IMR-90 (cell line): Measurements from ENCODE around the gene ALOX15B. TPM values are rescaled to one million over a fixed set of nuclear protein-coding genes. Genes with fewer than 3 reads are reported as not detected.

Experiments used
- ATAC-seq: fragments of 200-7000 bp; cut with Tn5 transposase; 2 replicates; pipeline ENCODE4 v1.9.1; 2020; ENCODE audit warnings: low read depth, mild to moderate bottlenecking, moderate library complexity
- BruUV-seq: library from RNA; stranded (reverse); fragments of 400-500 nt; replicated peaks from 2 replicates; lab custom pipeline; 2021; lab: Mats Ljungman, UMichigan
- CTCF ChIA-PET: fragments of 300-600 bp; formaldehyde crosslinking; extraction: SDS; loops from one replicate; lab custom pipeline; 2021; ENCODE audit warnings: antibody characterized with exemption; lab: Yijun Ruan, JAX
- POLR2A ChIA-PET: fragments of 300-600 bp; sonication (Branson Sonifier 250); formaldehyde crosslinking; loops from one replicate; lab custom pipeline; 2022; ENCODE audit warnings: antibody characterized with exemption; ENCODE audit not compliant: unreplicated experiment; lab: Charles Lee
- DNase-seq: peaks from one replicate; pipeline ENCODE4 v3.0.0; 2013
- H2AFZ ChIP-seq: replicated peaks from 2 replicates; pipeline ENCODE3; 2013; ENCODE audit warnings: low read length, mild to moderate bottlenecking; ENCODE audit not compliant: poor library complexity
- H2AK5ac ChIP-seq: 2 replicates; pipeline ENCODE4 v1.6.1; 2013; ENCODE audit warnings: low read depth, low read length, inconsistent platforms
- H2AK9ac ChIP-seq: replicated peaks from 2 replicates; pipeline ENCODE3; 2013; ENCODE audit warnings: mild to moderate bottlenecking, low read depth, low read length, moderate library complexity; ENCODE audit not compliant: poor library complexity
- H2BK120ac ChIP-seq: 2 replicates; pipeline ENCODE4 v1.6.1; 2013; ENCODE audit warnings: low read depth, low read length, inconsistent platforms
- H2BK15ac ChIP-seq: 3 replicates; pipeline ENCODE4 v1.6.1; 2013; ENCODE audit warnings: low read depth, low read length, inconsistent platforms
- H2BK20ac ChIP-seq: 2 replicates; pipeline ENCODE4 v1.6.1; 2013; ENCODE audit warnings: low read depth, mild to moderate bottlenecking, inconsistent platforms, low read length, moderate library complexity
- H2BK5ac ChIP-seq: 2 replicates; pipeline ENCODE4 v1.6.1; 2013; ENCODE audit warnings: mild to moderate bottlenecking, low read depth, low read length, inconsistent platforms; ENCODE audit not compliant: poor library complexity, severe bottlenecking
- H3K14ac ChIP-seq: replicated peaks from 2 replicates; pipeline ENCODE4 v1.6.1; 2013; ENCODE audit warnings: low read depth, low read length, inconsistent platforms
- H3K18ac ChIP-seq: 2 replicates; pipeline ENCODE4 v1.6.1; 2013; ENCODE audit warnings: low read depth, low read length, control low read depth
- H3K23ac ChIP-seq: 2 replicates; pipeline ENCODE4 v1.6.1; 2013; ENCODE audit warnings: low read depth, low read length, inconsistent platforms
- H3K27ac ChIP-seq: 2 replicates; pipeline ENCODE4 v1.5.1; 2013; ENCODE audit warnings: mild to moderate bottlenecking, control low read depth, low read length; ENCODE audit not compliant: insufficient read depth
- H3K27me3 ChIP-seq: 2 replicates; pipeline ENCODE4 v1.6.1; 2013; ENCODE audit warnings: low read length; ENCODE audit not compliant: control insufficient read depth, insufficient read depth
- H3K36me3 ChIP-seq: 2 replicates; pipeline ENCODE4 v1.6.1; 2013; ENCODE audit warnings: low read length, mixed read lengths; ENCODE audit not compliant: control insufficient read depth, insufficient read depth
- H3K4ac ChIP-seq: 2 replicates; pipeline ENCODE4 v1.6.1; 2013; ENCODE audit warnings: low read depth, low read length, inconsistent platforms
- H3K4me1 ChIP-seq: 2 replicates; pipeline ENCODE4 v1.6.1; 2013; ENCODE audit warnings: low read length, mixed read lengths; ENCODE audit not compliant: control insufficient read depth, insufficient read depth
- H3K4me2 ChIP-seq: 2 replicates; pipeline ENCODE4 v1.6.1; 2013; ENCODE audit warnings: low read depth, mild to moderate bottlenecking, control low read depth, low read length, moderate library complexity
- H3K4me3 ChIP-seq: 2 replicates; pipeline ENCODE4 v1.5.1; 2013; ENCODE audit warnings: low read depth, mild to moderate bottlenecking, control low read depth, low read length, moderate library complexity; ENCODE audit not compliant: insufficient read depth
- H3K56ac ChIP-seq: 2 replicates; pipeline ENCODE4 v1.6.1; 2013; ENCODE audit warnings: low read length, inconsistent platforms; ENCODE audit not compliant: insufficient read depth; ENCODE audit errors: extremely low read depth
- H3K79me1 ChIP-seq, 2 experiments: 2 replicates each; pipeline ENCODE4 v1.6.1; 2013; ENCODE audit warnings: low read length in 2 of 2, inconsistent platforms in 1 of 2, low read depth in 1 of 2
- H3K9ac ChIP-seq: 2 replicates; pipeline ENCODE4 v1.6.1; 2013; ENCODE audit warnings: low read depth, low read length, control low read depth
- H3K9me1 ChIP-seq: 2 replicates; pipeline ENCODE4 v1.6.1; 2013; ENCODE audit warnings: low read length, inconsistent platforms; ENCODE audit not compliant: insufficient read depth
- H3K9me3 ChIP-seq: 2 replicates; pipeline ENCODE4 v1.6.1; 2013; ENCODE audit warnings: low read length; ENCODE audit not compliant: control insufficient read depth, insufficient read depth
- H4K20me1 ChIP-seq: 2 replicates; pipeline ENCODE4 v1.6.1; 2013; ENCODE audit warnings: low read length, inconsistent platforms; ENCODE audit not compliant: insufficient read depth
- H4K5ac ChIP-seq: 2 replicates; pipeline ENCODE4 v1.6.1; 2013; ENCODE audit warnings: mild to moderate bottlenecking, low read depth, low read length, control low read depth
- H4K8ac ChIP-seq, 2 experiments: 2 replicates each; pipeline ENCODE4 v1.6.1; 2013; ENCODE audit warnings: low read depth in 2 of 2, low read length in 2 of 2, control low read depth in 1 of 2, inconsistent platforms in 1 of 2
- H4K91ac ChIP-seq: 2 replicates; pipeline ENCODE4 v1.6.1; 2013; ENCODE audit warnings: low read depth, low read length, inconsistent platforms; ENCODE audit not compliant: insufficient read depth
- MAFK ChIP-seq: IDR thresholded peaks from 2 replicates; pipeline ENCODE4 v1.6.1; 2012; ENCODE audit warnings: low read depth, low read length, improper control_type of control experiment
- MAZ ChIP-seq: IDR thresholded peaks from 2 replicates; pipeline ENCODE4 v1.6.1; 2012; ENCODE audit warnings: low read depth, mild to moderate bottlenecking, low read length, improper control_type of control experiment, moderate library complexity, borderline replicate concordance
- MXI1 ChIP-seq: IDR thresholded peaks from 2 replicates; pipeline ENCODE4 v1.6.1; 2012; ENCODE audit warnings: low read depth, mild to moderate bottlenecking, low read length, moderate library complexity, borderline replicate concordance
- WGBS, 2 experiments: methylation state at CpG; one replicate each; pipeline versions ENCODE4 v1.1.5 to v1.1.7; 2013; ENCODE audit warnings: missing lambda C conversion rate in 2 of 2; ENCODE audit not compliant: insufficient read length in 1 of 2; ENCODE audit errors: extremely low coverage in 2 of 2; 5-methylcytosine and 5-hydroxymethylcytosine counted together
- dilution Hi-C: fragments of 300-500 bp; cut with HindIII; formaldehyde crosslinking; loops from one replicate; pipeline ENCODE4 v1.14.3; 2018; ENCODE audit warnings: low sequenced_read_pairs; ENCODE audit not compliant: unreplicated experiment
- in situ Hi-C: fragments of 300-500 bp; cut with MboI; formaldehyde crosslinking; loops from 3 replicates; pipeline ENCODE4 v1.14.3; 2019; ENCODE audit warnings: low sequenced_read_pairs, inconsistent platforms, mixed read lengths
- intact Hi-C: fragments of 100-400 bp; cut with micrococcal nuclease; formaldehyde crosslinking; loops from 2 replicates; pipeline ENCODE4 v1.10.0; 2022
- polyA plus RNA-seq, 3 experiments: library from polyadenylated mRNA; depleted of rRNA; stranded (reverse); fragments of >200 nt; gene quantifications; 2 replicates each; pipeline ENCODE4 v1.2.3, GENCODE V29; 2012; ENCODE audit warnings: low replicate concordance in 1 of 3
- total RNA-seq: library from RNA; depleted of rRNA; stranded (reverse); fragments of >200 nt; gene quantifications from 2 replicates; pipeline ENCODE4 v1.2.3, GENCODE V29; 2012

Gene ALOX15B
- total and polyA plus RNA-seq, 2 of the 4 experiments (the other 2 are of a cell fraction), result not detected

DNA sequence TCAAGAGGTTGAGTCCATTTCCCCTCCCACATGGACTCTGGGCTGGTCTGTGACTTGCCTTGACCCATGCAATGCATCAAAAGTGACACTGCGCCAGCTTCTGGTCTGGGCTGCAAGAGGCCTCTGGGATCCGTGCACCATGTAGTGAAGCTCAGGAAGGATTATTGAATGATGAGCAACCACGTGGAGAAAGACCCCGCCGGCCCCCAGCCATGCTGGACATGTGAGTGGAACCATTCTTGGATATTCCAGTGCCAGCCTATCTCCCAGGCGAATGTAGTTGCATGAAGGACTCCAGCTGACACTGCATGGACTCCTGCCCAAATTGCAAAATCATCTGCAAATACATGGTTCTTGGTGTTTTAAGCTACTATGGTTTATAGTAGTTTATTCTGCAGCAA, 7.6 kb upstream of the ALOX15B start:
- no peak overlapping the region for H3K4me2 ChIP-seq
- CTCF ChIA-PET, result no interaction called here
- H2AK5ac ChIP-seq, result no peak overlapping the region
- no peak overlapping the region for H3K14ac ChIP-seq
- H3K56ac ChIP-seq, result no peak overlapping the region
- H3K27ac ChIP-seq, result no peak overlapping the region
- no peak overlapping the region for H4K8ac ChIP-seq
- dilution Hi-C loops (no loop called here), in situ Hi-C loops (no loop called here), intact Hi-C loops (no loop called here)
- H4K5ac ChIP-seq, result no peak overlapping the region
- H3K9me1 ChIP-seq, result no peaks in the 10 kb centered on the region
- no peak overlapping the region for H4K91ac ChIP-seq
- no peak overlapping the region for H2BK20ac ChIP-seq
- H2BK120ac ChIP-seq, result no peak overlapping the region
- H4K20me1 ChIP-seq, result no peaks in the 10 kb centered on the region; the same call in 1 of the 2 replicates
- 0 out of 2 replicates have a peak, but pooled peaks cover 5% of the 10 kb centered on the region for H3K9me3 ChIP-seq
- H2BK5ac ChIP-seq, result no peak overlapping the region
- no peak overlapping the region for H3K4me3 ChIP-seq
- H3K4me1 ChIP-seq, result peaks cover 2% of the 10 kb centered on the region; the same call in 1 of the 2 replicates
- BruUV-seq, result no TSS peak
- no peak overlapping the region for H2AFZ ChIP-seq
- no peaks in the 10 kb centered on the region for H3K36me3 ChIP-seq
- DNase-seq, result no peak
- no peak overlapping the region for H3K9ac ChIP-seq
- H3K4ac ChIP-seq, result no peak overlapping the region
- no peak overlapping the region for H3K23ac ChIP-seq
- H3K79me1 ChIP-seq, result no peaks in the 10 kb centered on the region
- POLR2A ChIA-PET, result no interaction called here
- WGBS, 2 experiments, result 25% methylated on average over 5 of the region's 6 CpGs; no CpG with 5 or more reads in 1 of the 2 experiments
- H2AK9ac ChIP-seq, result no peak overlapping the region
- peaks cover 42% of the 10 kb centered on the region for H3K27me3 ChIP-seq
- TF ChIP-seq MAZ (no peak), MAFK (no peak), MXI1 (no peak)
- no peak for ATAC-seq
- no peak overlapping the region for H2BK15ac ChIP-seq
- no peak overlapping the region for H3K18ac ChIP-seq
